Measurements from ENCODE around the gene KRT1.
"Not testable (repeated sequence)": the region's sequence is repeated elsewhere in the genome, so short reads cannot be mapped to it uniquely, and the experiment has no call there.

KRT1 gene

GRCh38 chr12:52680363-52680762 is at the start of gene KRT1:
KRT1 (minus strand) TSS chr12:52680407; CDS start chr12:52680348, 59 bp downstream.
- DNase-seq, result no peak

GRCh38 chr12:52729147-52729546 is 48.9 kb upstream of the KRT1 start:
- no peak for DNase-seq

- DNase-seq, result no peak
Measured at GRCh38 chr12:52728374-52728773, 48.2 kb upstream of the KRT1 start.

- DNase-seq, result no peak
Measured at GRCh38 chr12:52727037-52727436, 46.8 kb upstream of the KRT1 start.

GRCh38 chr12:52726451-52726850 is 46.2 kb upstream of the KRT1 start:
- DNase-seq, result no peak

- no peak for DNase-seq
Measured at GRCh38 chr12:52724384-52724783, 44.2 kb upstream of the KRT1 start.

GRCh38 chr12:52722680-52723079 is 42.5 kb upstream of the KRT1 start:
- no peak for DNase-seq

GRCh38 chr12:52721838-52722470 is 41.7 kb upstream of the KRT1 start:
- no peak for DNase-seq

- DNase-seq, result no peak
Measured at GRCh38 chr12:52720365-52720886, 40.2 kb upstream of the KRT1 start.

- no peak for DNase-seq
Measured at GRCh38 chr12:52716061-52716460, 35.9 kb upstream of the KRT1 start.

- DNase-seq, result no peak
Measured at GRCh38 chr12:52715416-52715815, 35.2 kb upstream of the KRT1 start.

- no peak for DNase-seq
Measured at GRCh38 chr12:52714887-52715281, 34.7 kb upstream of the KRT1 start.

GRCh38 chr12:52713960-52714886 is 34.0 kb upstream of the KRT1 start:
- DNase-seq, result peak; percentile 11

- DNase-seq, result not testable (repeated sequence)
Measured at GRCh38 chr12:52712122-52712521, 31.9 kb upstream of the KRT1 start.

GRCh38 chr12:52710730-52711129 is 30.5 kb upstream of the KRT1 start:
- DNase-seq, result no peak

- DNase-seq, result no peak
Measured at GRCh38 chr12:52708010-52708409, 27.8 kb upstream of the KRT1 start.

GRCh38 chr12:52704464-52704863 is 24.3 kb upstream of the KRT1 start:
- no peak for DNase-seq

- DNase-seq, result no peak
Measured at GRCh38 chr12:52703878-52704277, 23.7 kb upstream of the KRT1 start.

- DNase-seq, result no peak
Measured at GRCh38 chr12:52703424-52703823, 23.2 kb upstream of the KRT1 start, which contains the start of gene KRT77. KRT77 (minus strand) TSS chr12:52703524; CDS start chr12:52703434, 90 bp downstream.

GRCh38 chr12:52702338-52702737 is 22.1 kb upstream of the KRT1 start:
- no peak for DNase-seq

- DNase-seq, result no peak
Measured at GRCh38 chr12:52701281-52701680, 21.1 kb upstream of the KRT1 start.

GRCh38 chr12:52699960-52700359 is 19.8 kb upstream of the KRT1 start:
- no peak for DNase-seq

GRCh38 chr12:52699373-52699772 is 19.2 kb upstream of the KRT1 start:
- no peak for DNase-seq

Measured in activated naive CD4-positive, alpha-beta T cell treated with Interleukin-2 at 50 U/mL for 16 hours (primary cell).